Right lobe of liver (tissue), 6 donors: ENCODE measurements around the gene ITPR1. TPM values are rescaled to one million over a fixed set of nuclear protein-coding genes. Genes with fewer than 3 reads are reported as not detected.

Experiments used
- ATAC-seq, 4 donors: fragments of 200-7000 bp; cut with Tn5 transposase; one replicate each; pipeline ENCODE4 v1.9.1; 2020; ENCODE audit warnings: mild to moderate bottlenecking in 4 of 4, moderate library complexity in 4 of 4
- DNase-seq, 3 donors: peaks; one replicate each; pipeline ENCODE4 v3.0.0-alpha.2; 2020
- H3K27ac ChIP-seq, 3 donors: fragments of 200-600 bp; one replicate each; pipeline ENCODE4 v1.8.0; 2022
- H3K27me3 ChIP-seq, 2 donors: fragments of 200-600 bp; one replicate each; pipeline ENCODE4 v1.8.0; 2022
- H3K36me3 ChIP-seq, 4 donors: fragments of 200-600 bp; sonication (generic) in 1 of 4; one replicate each; pipeline versions ENCODE4 v1.5.1 to v1.8.0; 2017 to 2022; ENCODE audit warnings: control low read depth in 1 of 4
- H3K4me1 ChIP-seq, 4 donors: fragments of 200-600 bp; sonication (generic) in 1 of 4; one replicate each; pipeline versions ENCODE4 v1.5.1 to v1.8.0; 2017 to 2022; ENCODE audit warnings: control low read depth in 1 of 4
- H3K4me3 ChIP-seq, 3 donors: fragments of 200-600 bp; one replicate each; pipeline ENCODE4 v1.8.0; 2022
- H3K9me3 ChIP-seq, 4 donors: fragments of 200-600 bp; sonication (generic) in 1 of 4; one replicate each; pipeline versions ENCODE4 v1.5.1 to v1.8.0; 2017 to 2022; ENCODE audit warnings: control low read depth in 1 of 4
- POLR2A ChIP-seq: fragments of 450-650 bp; IDR thresholded peaks from one replicate; pipeline ENCODE4 v1.6.1; 2017; ENCODE audit warnings: antibody characterized with exemption, mild to moderate bottlenecking
- WGBS: methylation state at CpG from one replicate; pipeline ENCODE4 v1.1.6; 2018; ENCODE audit warnings: low coverage, low lambda C conversion rate; ENCODE audit not compliant: insufficient coverage; ENCODE audit errors: missing lambda C conversion rate; 5-methylcytosine and 5-hydroxymethylcytosine counted together
- intact Hi-C, 2 donors: fragments of 100-400 bp; cut with DNase I; formaldehyde crosslinking; loops; one replicate each; pipeline versions ENCODE4 v1.11.2 to v1.14.1; 2022
- total RNA-seq, 6 experiments: library from RNA; depleted of rRNA in 2 of 6; stranded (reverse); fragments of >200 nt in 2 of 6; fragmentation: NEBNext Ultra II Directional in 3 of 6; extraction: Animal tissue kit (Norgen Biotek cat#: 25700) in 3 of 6; gene quantifications; one replicate each; pipeline versions ENCODE4 v1.1.0 to v1.2.4, GENCODE V29; 2016 to 2023
- TF ChIP-seq, protein P1 (sequence below), 4 donors: fragments of 200-600 bp in 3 of 4; fragments of 450-650 bp in 1 of 4; IDR thresholded peaks; one replicate each; pipeline versions ENCODE4 v1.5.1 to v1.8.0; 2016 to 2022; ENCODE audit warnings: antibody characterized with exemption in 4 of 4, mild to moderate bottlenecking in 2 of 4
- donor health status: DM: no; HTN: yes; CAD: no.
- donor health status: DM: no; HTN: no; CAD: no.
- donor health status: DM: no; HTN: no; CAD: no.
- donor health status: DM: no; HTN: yes; CAD: no.
- donor health status: DM: no; HTN: yes; CAD: no.

The ITPR1 gene
- total RNA-seq, 6 experiments from 2014 or later, result 6.5 to 16.2 (median 11.5) TPM

DNA sequence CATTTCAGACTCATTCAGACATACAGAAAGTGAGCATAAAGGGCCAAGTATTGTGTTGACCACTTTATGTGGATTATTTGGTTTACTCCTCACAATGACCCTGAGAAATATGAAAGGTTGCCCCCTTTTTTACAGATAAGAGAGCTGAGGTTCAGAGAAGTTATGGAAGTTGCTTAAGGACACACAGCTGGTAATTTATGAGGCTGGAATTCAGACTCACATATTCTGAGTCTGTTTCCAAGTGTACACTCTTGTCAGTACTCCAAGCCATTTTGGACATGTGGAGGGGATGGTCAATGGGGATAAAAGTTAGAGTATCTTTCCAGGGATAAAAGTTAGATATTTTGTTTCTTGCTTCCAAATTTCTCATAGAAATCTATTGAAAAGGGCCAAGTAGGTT is 15.9 kb downstream of the ITPR1 start:
- ATAC-seq, result no peak
- no peak overlapping the region for H3K27ac ChIP-seq

DNA sequence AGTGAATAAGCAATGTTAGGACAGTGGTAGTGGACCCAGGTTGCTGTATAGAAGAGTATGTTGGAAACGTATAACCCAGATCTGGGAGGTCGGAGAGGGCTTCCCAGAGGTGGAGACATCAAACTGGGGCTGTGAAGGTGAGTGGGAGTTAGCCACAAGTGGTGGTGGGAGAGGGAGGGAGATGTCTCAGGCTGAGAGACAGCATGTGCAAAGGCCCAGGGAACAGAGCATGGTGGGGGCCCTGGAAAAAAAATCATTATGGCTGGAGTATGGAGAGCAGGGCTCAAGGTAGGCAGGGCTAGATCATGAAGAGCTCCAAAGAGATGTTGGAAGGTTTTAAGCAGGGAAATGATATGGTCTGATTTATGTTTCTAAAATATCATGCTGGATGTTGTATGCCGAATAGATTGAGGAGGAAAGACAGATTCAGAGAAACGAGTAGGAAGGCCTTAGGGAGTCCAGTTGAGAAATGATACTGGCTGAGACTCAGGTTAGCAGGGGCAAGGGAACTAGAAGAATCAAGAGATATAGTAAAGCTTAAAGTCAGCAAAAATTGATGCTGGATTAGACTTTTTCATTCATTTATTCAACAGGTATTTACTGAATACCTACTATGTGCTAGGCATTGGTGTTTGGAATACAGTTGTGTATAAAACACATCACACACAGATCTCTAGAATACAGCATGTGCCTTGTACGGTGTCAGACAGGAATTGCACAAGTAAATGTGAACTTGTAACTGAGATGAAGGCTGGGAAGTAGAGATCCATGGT is 17.0 kb downstream of the ITPR1 start:
- TF ChIP-seq POLR2A, result no peak
- TF ChIP-seq, protein P1, sequence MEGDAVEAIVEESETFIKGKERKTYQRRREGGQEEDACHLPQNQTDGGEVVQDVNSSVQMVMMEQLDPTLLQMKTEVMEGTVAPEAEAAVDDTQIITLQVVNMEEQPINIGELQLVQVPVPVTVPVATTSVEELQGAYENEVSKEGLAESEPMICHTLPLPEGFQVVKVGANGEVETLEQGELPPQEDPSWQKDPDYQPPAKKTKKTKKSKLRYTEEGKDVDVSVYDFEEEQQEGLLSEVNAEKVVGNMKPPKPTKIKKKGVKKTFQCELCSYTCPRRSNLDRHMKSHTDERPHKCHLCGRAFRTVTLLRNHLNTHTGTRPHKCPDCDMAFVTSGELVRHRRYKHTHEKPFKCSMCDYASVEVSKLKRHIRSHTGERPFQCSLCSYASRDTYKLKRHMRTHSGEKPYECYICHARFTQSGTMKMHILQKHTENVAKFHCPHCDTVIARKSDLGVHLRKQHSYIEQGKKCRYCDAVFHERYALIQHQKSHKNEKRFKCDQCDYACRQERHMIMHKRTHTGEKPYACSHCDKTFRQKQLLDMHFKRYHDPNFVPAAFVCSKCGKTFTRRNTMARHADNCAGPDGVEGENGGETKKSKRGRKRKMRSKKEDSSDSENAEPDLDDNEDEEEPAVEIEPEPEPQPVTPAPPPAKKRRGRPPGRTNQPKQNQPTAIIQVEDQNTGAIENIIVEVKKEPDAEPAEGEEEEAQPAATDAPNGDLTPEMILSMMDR (IDR thresholded peaks at IDR 0.05), result no peak
- no peak overlapping the region for H3K27ac ChIP-seq
- 81% methylated on average over 5 of the region's 5 CpGs for WGBS
- intact Hi-C loops, result no loop called here
- peaks cover 0 to 22% (median 0%) of the 10 kb centered on the region in 4 donors for H3K4me1 ChIP-seq
- no peaks in the 10 kb centered on the region for H3K9me3 ChIP-seq
- H3K27me3 ChIP-seq, result no peaks in the 10 kb centered on the region
- DNase-seq (no peak), ATAC-seq (no peak)
- no peak overlapping the region for H3K4me3 ChIP-seq
- H3K36me3 ChIP-seq, result no peaks in the 10 kb centered on the region

More for the DNA sequence above, 15.9 kb downstream of the ITPR1 start:
- no peak for DNase-seq
- TF ChIP-seq POLR2A, result no peak
- TF ChIP-seq, protein P1 (IDR thresholded peaks at IDR 0.05), result no peak
- H3K4me1 ChIP-seq, result peaks cover 0 to 27% (median 0%) of the 10 kb centered on the region in 4 donors
- no peaks in the 10 kb centered on the region for H3K36me3 ChIP-seq
- no peaks in the 10 kb centered on the region for H3K27me3 ChIP-seq
- H3K4me3 ChIP-seq, result no peak overlapping the region
- intact Hi-C loops, result no loop called here
- H3K9me3 ChIP-seq, result no peaks in the 10 kb centered on the region

DNA sequence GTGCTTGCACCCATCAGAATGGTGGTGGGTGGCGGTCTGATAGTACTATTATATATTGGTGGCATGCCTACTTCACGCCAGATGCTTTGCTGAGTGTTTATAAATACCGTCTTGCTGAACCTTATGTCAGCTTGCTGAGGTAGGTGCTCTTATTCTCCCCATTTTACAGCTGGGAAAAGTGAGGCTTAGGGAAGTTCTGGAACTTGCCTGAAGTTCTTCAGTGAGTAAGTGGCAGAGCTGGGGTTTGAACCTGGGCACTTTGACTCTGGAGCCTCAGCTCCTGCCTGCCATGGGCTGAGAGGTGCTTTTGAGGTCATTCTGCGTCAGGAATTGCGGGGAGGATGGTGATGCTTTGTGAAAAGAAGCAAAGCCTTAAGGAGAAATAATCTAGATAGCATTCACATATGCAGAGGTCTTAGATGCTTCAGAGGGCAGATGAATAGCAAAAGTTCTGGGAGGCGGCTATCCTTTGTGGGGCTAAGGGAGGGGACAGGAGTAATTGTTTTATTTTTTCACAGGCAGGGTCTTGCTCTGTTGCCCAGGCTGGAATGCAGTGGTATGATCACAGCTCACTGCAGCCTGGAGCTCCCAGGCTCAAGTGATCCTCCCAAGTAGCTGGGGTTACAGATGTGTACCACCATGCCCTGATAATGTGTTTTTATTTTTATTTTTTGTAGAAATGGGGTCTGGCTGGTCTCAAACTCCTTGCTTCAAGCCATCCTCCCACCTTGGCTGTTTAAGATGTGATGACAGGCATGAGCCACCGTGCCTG is 18.5 kb downstream of the ITPR1 start:
- Histone ChIP-seq H3K4me1 (peaks cover 0 to 8% (median 0%) of the 10 kb centered on the region in 4 donors), H3K9me3 (no peaks in the 10 kb centered on the region), H3K36me3 (no peaks in the 10 kb centered on the region), H3K27ac (no peak overlapping the region), H3K4me3 (no peak overlapping the region), H3K27me3 (no peaks in the 10 kb centered on the region)
- ATAC-seq, result no peak
- intact Hi-C loops, result no loop called here
- 73% methylated on average over 5 of the region's 7 CpGs for WGBS
- TF ChIP-seq, protein P1 (IDR thresholded peaks at IDR 0.05), result no peak
- no peak for TF ChIP-seq POLR2A
- DNase-seq, result no peak

DNA sequence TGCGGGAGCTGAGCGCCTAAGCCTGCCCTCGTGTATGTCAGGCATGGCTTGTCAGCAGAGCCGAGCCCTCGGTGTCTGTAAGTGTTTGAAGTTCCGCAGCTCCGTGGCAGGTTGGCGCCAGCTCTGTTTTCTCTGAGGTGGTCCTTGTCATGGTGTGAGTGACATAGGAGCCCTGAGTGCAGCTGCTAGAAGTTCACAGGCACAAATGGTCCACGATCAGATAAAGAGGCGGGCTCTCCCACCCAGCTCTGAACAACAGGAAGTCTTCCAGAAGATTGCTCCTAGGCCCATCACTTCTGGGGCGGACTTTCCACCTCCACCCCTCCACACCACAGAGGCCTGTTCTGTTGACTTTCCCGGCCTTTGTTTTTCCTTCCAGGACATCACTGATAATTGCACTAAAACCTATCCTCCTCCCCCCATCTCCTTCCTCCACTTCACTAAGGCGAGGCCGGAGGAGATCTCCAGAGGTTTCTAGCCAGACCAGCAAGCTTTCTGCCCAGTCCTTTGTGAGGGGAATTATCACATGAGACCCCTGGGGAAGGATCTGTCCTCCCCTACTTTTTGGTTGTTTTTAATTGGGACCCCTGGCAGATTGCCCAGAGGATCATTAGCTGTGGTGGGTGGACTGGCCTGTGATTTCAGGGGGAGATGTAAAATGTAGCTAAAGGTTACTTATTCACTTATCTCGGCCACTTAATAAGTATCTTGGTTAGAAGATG is 19.9 kb downstream of the ITPR1 start:
- no peaks in the 10 kb centered on the region for H3K27me3 ChIP-seq
- no peaks in the 10 kb centered on the region for H3K36me3 ChIP-seq
- no peaks in the 10 kb centered on the region for H3K9me3 ChIP-seq
- intact Hi-C loops, result no loop called here
- H3K4me3 ChIP-seq, result no peak overlapping the region
- TF ChIP-seq POLR2A, result no peak
- TF ChIP-seq, protein P1 (IDR thresholded peaks at IDR 0.05), result no peak
- no peak overlapping the region for H3K27ac ChIP-seq
- ATAC-seq (peak in 1 of 4 donors; percentile 12), DNase-seq (no peak)
- WGBS, result 66% methylated on average over 4 of the region's 15 CpGs
- no peaks in the 10 kb centered on the region for H3K4me1 ChIP-seq
